ENCODE measurements around the gene TMOD4. TPM values are rescaled to one million over a fixed set of nuclear protein-coding genes. Genes with fewer than 3 reads are reported as not detected.
A peak's percentile ranks its signal among the peaks of the same experiment; 100 is the strongest.

The TMOD4 gene
- total and polyA plus RNA-seq, 9 of the 15 experiments (the other 6 are each of a cell fraction or from before 2014, with no cell fraction given) = 0.18 to 1.8 (median 1.1) TPM; not detected in 1

DNA sequence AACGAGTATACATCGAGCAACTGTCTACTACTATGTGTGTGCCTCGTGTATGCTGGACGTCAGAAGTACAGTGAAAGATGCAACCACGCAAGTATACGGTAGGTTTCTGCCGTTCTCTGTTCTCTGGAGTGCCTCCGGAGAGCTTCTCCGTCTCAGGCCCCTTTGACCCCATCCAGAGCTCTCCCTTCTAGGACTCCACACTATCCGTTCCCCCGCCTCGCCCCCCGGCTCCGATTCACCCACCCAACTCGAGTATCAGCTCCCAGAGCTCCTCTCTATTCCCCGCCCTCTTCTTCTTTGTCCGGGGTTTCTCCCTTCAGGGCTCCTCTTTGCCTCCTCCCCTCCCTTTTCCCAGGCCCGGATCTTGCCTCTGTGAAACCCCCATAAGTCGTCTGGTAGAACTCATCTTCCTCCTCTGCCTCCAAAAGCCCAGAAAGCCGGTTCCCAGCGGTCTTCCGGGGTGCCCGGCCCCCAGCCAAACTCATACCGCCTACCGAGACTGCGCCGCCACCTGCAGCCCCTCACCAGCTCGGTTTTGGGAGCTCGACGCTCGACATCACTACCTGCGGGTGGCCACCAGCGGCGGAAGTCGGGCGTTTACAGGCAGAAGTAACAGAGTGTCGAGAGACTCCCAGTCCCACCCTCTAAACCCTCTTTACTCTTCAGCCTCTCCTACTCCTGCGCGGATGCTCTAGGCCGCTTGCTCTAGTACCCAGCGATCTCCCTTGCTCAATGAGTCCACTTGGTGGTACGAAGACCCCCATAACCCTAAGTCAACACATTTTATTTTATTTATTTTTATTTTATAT is 14.1 kb upstream of the TMOD4 start, which contains the start of gene VPS72 (continued):
- TF ChIP-seq, protein P1, sequence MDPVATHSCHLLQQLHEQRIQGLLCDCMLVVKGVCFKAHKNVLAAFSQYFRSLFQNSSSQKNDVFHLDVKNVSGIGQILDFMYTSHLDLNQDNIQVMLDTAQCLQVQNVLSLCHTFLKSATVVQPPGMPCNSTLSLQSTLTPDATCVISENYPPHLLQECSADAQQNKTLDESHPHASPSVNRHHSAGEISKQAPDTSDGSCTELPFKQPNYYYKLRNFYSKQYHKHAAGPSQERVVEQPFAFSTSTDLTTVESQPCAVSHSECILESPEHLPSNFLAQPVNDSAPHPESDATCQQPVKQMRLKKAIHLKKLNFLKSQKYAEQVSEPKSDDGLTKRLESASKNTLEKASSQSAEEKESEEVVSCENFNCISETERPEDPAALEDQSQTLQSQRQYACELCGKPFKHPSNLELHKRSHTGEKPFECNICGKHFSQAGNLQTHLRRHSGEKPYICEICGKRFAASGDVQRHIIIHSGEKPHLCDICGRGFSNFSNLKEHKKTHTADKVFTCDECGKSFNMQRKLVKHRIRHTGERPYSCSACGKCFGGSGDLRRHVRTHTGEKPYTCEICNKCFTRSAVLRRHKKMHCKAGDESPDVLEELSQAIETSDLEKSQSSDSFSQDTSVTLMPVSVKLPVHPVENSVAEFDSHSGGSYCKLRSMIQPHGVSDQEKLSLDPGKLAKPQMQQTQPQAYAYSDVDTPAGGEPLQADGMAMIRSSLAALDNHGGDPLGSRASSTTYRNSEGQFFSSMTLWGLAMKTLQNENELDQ (CRISPR knock-in tag; IDR thresholded peaks at IDR 0.05; ENCODE audit: borderline replicate concordance) = no peak; the same call in 1 of the 2 replicates
- TF ChIP-seq PURB (CRISPR knock-in tag; IDR thresholded peaks at IDR 0.05; ENCODE audit: low read depth) (no peak), SIN3A (IDR thresholded peaks at IDR 0.05; ENCODE audit: borderline replicate concordance in 2 of 2, control insufficient read depth in 1 of 2, low read depth in 2 of 2, low read length in 2 of 2) (peak; percentile 88 to 89; a peak in 3 of 4 replicates), PHF8 (IDR thresholded peaks at IDR 0.05; ENCODE audit: borderline replicate concordance, low read length) (peak; percentile 87), TRIM24 (IDR thresholded peaks at IDR 0.05) (no peak), NFYB (IDR thresholded peaks at IDR 0.05; ENCODE audit: extremely low read depth, insufficient read length) (no peak), FOXJ2 (tag; IDR thresholded peaks at IDR 0.05) (no peak), U2AF2 (optimal IDR thresholded peaks at IDR 0.05; ENCODE audit: low read depth, low read length) (no peak), SMAD4 (CRISPR knock-in tag; conservative IDR thresholded peaks at IDR 0.05) (no peak; the same call in none of the 2 replicates), U2AF1 (optimal IDR thresholded peaks at IDR 0.05; ENCODE audit: low read depth, low read length) (no peak), STAG1 (CRISPR knock-in tag; IDR thresholded peaks at IDR 0.05; ENCODE audit: borderline replicate concordance) (no peak)
- TF ChIP-seq, protein P2, sequence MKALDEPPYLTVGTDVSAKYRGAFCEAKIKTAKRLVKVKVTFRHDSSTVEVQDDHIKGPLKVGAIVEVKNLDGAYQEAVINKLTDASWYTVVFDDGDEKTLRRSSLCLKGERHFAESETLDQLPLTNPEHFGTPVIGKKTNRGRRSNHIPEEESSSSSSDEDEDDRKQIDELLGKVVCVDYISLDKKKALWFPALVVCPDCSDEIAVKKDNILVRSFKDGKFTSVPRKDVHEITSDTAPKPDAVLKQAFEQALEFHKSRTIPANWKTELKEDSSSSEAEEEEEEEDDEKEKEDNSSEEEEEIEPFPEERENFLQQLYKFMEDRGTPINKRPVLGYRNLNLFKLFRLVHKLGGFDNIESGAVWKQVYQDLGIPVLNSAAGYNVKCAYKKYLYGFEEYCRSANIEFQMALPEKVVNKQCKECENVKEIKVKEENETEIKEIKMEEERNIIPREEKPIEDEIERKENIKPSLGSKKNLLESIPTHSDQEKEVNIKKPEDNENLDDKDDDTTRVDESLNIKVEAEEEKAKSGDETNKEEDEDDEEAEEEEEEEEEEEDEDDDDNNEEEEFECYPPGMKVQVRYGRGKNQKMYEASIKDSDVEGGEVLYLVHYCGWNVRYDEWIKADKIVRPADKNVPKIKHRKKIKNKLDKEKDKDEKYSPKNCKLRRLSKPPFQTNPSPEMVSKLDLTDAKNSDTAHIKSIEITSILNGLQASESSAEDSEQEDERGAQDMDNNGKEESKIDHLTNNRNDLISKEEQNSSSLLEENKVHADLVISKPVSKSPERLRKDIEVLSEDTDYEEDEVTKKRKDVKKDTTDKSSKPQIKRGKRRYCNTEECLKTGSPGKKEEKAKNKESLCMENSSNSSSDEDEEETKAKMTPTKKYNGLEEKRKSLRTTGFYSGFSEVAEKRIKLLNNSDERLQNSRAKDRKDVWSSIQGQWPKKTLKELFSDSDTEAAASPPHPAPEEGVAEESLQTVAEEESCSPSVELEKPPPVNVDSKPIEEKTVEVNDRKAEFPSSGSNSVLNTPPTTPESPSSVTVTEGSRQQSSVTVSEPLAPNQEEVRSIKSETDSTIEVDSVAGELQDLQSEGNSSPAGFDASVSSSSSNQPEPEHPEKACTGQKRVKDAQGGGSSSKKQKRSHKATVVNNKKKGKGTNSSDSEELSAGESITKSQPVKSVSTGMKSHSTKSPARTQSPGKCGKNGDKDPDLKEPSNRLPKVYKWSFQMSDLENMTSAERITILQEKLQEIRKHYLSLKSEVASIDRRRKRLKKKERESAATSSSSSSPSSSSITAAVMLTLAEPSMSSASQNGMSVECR (CRISPR knock-in tag; IDR thresholded peaks at IDR 0.05) = no peak
- TF ChIP-seq, protein P3, sequence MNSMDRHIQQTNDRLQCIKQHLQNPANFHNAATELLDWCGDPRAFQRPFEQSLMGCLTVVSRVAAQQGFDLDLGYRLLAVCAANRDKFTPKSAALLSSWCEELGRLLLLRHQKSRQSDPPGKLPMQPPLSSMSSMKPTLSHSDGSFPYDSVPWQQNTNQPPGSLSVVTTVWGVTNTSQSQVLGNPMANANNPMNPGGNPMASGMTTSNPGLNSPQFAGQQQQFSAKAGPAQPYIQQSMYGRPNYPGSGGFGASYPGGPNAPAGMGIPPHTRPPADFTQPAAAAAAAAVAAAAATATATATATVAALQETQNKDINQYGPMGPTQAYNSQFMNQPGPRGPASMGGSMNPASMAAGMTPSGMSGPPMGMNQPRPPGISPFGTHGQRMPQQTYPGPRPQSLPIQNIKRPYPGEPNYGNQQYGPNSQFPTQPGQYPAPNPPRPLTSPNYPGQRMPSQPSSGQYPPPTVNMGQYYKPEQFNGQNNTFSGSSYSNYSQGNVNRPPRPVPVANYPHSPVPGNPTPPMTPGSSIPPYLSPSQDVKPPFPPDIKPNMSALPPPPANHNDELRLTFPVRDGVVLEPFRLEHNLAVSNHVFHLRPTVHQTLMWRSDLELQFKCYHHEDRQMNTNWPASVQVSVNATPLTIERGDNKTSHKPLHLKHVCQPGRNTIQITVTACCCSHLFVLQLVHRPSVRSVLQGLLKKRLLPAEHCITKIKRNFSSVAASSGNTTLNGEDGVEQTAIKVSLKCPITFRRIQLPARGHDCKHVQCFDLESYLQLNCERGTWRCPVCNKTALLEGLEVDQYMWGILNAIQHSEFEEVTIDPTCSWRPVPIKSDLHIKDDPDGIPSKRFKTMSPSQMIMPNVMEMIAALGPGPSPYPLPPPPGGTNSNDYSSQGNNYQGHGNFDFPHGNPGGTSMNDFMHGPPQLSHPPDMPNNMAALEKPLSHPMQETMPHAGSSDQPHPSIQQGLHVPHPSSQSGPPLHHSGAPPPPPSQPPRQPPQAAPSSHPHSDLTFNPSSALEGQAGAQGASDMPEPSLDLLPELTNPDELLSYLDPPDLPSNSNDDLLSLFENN (IDR thresholded peaks at IDR 0.05; ENCODE audit: low read depth in 2 of 2, low read length in 2 of 2) = peak; percentile 44 to 98; a peak in 3 of 4 replicates
- TF ChIP-seq, protein P4, sequence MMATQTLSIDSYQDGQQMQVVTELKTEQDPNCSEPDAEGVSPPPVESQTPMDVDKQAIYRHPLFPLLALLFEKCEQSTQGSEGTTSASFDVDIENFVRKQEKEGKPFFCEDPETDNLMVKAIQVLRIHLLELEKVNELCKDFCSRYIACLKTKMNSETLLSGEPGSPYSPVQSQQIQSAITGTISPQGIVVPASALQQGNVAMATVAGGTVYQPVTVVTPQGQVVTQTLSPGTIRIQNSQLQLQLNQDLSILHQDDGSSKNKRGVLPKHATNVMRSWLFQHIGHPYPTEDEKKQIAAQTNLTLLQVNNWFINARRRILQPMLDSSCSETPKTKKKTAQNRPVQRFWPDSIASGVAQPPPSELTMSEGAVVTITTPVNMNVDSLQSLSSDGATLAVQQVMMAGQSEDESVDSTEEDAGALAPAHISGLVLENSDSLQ (IDR thresholded peaks at IDR 0.05) = no peak
